Measurements from ENCODE around the gene RBM20. TPM values are rescaled to one million over a fixed set of nuclear protein-coding genes. Genes with fewer than 3 reads are reported as not detected.
A peak's percentile ranks its signal among the peaks of the same experiment; 100 is the strongest.
"Not testable (repeated sequence)": the region's sequence is repeated elsewhere in the genome, so short reads cannot be mapped to it uniquely, and the experiment has no call there.

The RBM20 gene
- total RNA-seq, 2 donors from 2014 or later: 0.06 to 0.20 TPM

DNA sequence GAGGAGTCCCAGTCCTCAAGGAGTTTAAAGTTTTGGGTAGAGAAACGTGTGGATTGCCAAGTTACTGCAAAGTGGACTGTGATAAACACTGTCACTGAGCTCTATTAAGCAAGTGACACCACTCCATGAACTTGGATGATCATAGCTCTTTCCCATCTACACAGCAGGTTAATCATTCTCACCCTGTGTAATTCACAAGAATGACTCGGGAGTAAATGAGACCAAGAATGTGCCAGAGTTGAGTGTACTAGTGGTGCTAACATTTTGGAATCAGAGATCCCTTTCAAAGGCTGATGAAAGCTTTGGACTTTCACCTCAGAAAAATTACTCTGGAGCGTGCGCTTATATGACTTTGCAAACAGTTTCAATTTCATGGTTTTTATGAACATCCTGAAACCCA lies 80.8 kb downstream of the RBM20 start:
- H3K9me3 Mint-ChIP-seq: no peaks in the 10 kb centered on the region
- no peak for DNase-seq (ENCODE audit: low spot score in 2 of 2)
- no peaks in the 10 kb centered on the region for H3K36me3 Mint-ChIP-seq
- H3K27ac Mint-ChIP-seq: no peak overlapping the region
- peak; percentile 16 to 37 for ATAC-seq

DNA sequence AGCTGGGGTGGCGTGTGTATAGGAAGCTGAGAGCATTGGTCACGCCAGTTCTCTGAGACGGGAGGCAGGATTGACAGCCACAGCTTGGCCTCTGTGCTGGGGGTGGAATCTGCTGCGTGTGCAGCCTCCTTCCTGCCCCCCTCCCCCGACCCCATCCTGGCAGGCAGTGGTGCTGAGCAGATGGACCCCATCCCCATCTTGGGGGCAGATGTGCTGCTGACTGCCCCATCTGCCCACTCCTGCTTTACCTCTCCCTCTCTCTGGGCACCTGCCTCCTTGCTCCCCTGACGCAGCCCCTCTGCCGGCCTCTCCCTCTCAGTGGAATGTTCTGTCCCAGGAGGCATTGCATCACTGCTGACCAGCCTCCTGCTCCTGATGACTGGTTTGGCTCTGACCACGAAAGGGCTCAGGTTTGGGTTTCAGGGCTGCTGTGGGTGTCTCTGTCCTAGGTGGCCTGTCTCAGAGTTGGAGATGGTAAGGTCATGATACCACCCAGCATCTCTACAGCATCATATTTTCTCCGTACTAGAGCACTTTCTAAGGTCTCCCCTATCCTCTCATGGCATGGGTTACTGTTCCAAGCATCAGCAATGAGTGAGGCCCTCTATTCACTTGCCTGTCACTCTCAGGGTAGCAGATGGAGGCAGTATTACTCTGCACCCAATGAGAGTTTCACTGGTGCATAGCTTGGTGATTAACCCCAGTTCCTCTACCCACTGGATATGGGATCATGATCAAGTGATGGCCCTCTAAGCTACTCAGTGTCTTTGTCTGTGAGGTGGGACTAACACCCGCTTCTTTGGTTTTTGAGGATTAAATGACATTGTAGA lies 81.9 kb downstream of the RBM20 start:
- no peak overlapping the region for H3K27ac Mint-ChIP-seq
- DNase-seq (ENCODE audit: low spot score in 2 of 2) (no peak), ATAC-seq (peak in 1 of 2 donors; percentile 28)
- no peaks in the 10 kb centered on the region for H3K9me3 Mint-ChIP-seq
- no peaks in the 10 kb centered on the region for H3K36me3 Mint-ChIP-seq

- not testable (repeated sequence) for H3K27ac Mint-ChIP-seq; H3K36me3 Mint-ChIP-seq; H3K9me3 Mint-ChIP-seq; DNase-seq (ENCODE audit: low spot score in 2 of 2); ATAC-seq
These were observed 83.6 kb downstream of the RBM20 start for GRCh38 chr10:110727785-110728184.

DNA sequence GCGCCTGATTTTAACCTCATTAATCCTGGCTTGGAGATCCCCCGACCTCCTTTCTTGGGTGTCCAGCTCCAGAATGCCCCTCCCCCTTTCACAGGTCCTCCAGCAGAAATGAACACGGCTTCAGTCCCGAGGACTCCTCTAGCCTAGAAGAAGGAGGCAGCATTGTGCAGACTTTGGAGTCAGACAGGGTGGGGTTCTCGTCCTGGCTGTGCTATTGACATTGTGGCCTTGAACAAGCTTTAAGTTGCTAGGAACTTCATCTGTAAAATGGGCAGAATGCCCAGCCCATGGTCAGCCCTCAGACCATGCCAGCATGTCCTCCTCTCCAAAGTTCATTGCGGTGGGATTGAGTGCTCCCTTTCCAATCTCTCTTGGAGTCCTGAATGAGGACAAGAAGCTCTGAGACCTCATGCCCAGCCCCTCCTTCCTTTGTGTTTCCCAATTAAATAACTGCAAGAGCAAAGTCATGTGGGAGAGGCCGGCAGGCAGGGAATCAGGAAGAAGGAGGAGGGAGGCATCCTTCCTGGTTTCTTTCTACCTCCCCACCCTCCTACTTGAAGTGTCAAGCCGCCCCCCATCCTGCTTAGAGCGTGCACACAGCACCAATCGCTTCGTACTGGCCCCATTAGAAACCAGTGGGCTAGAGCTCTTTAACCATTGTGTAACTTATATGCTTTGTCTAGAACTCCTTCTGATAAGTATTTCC lies 86.4 kb downstream of the RBM20 start:
- Mint-ChIP-seq H3K36me3 (no peaks in the 10 kb centered on the region), H3K9me3 (no peaks in the 10 kb centered on the region), H3K27ac (no peak overlapping the region)
- ATAC-seq (no peak), DNase-seq (ENCODE audit: low spot score in 2 of 2) (no peak)

DNA sequence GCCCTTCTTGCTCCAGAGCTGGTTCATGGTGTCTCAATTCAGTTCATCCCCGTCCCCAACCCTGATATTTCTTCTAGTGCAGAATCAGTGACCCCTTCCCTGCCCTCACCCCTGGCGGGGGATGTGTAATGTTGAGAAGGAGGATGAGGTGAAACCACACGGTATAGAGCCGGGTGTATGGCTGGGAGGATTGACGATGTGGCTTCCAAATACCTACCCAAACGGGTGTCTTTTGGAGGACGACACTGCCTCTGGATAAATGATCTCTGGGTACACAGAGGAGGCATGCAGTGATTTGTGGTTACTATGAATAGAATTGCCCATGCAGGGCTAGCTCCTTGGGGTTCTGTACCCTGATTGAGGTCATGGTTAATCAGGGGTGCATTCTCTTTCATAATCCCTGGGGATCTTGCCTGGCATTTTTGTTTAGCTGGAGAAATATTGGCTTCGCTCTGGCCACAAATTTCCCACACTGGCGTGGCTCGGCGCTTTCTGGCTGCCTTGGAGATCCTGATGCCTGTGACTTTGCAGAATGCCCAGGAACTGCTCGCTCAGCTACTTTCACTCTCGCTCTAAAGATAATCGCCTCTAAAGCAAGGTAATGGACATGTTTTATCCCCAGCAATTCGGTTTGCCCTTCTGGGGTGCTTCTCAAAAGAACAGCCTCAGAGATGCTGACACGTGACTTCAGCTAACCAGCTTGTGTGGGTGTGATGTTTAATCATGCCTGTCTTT lies 89.2 kb downstream of the RBM20 start:
- Mint-ChIP-seq H3K9me3 (no peaks in the 10 kb centered on the region), H3K27ac (peak overlapping the region in 1 of 2 donors; percentile 33), H3K36me3 (no peaks in the 10 kb centered on the region)
- ATAC-seq (peak in 1 of 2 donors; percentile 61), DNase-seq (ENCODE audit: low spot score in 2 of 2) (no peak)

DNA sequence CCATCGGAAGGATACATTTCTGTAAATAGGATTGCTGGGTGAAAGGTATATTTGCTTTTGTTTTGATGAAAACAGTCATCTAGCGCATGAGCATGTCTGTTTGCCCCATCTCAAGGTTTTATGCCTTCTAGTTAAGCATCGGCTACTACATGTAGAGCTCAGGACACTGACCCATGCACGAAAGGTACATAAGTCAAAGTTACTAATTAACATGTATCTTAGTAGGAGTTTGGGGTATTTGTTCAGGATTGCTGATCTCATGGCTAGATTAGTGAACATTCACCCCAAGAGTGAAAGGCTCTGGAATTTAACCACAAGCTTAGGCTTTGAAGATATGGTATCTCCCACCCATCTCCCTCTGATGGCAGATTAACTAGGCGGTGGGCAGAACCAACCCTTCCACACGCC lies 91.5 kb downstream of the RBM20 start:
- Mint-ChIP-seq H3K36me3 (no peaks in the 10 kb centered on the region), H3K27ac (no peak overlapping the region), H3K9me3 (no peaks in the 10 kb centered on the region)
- DNase-seq (ENCODE audit: low spot score in 2 of 2) (no peak), ATAC-seq (no peak)

GRCh38 chr10:110737886-110738634 lies 93.9 kb downstream of the RBM20 start:
- no peaks in the 10 kb centered on the region for H3K9me3 Mint-ChIP-seq
- ATAC-seq: no peak
- DNase-seq (ENCODE audit: low spot score in 2 of 2): no peak

DNA sequence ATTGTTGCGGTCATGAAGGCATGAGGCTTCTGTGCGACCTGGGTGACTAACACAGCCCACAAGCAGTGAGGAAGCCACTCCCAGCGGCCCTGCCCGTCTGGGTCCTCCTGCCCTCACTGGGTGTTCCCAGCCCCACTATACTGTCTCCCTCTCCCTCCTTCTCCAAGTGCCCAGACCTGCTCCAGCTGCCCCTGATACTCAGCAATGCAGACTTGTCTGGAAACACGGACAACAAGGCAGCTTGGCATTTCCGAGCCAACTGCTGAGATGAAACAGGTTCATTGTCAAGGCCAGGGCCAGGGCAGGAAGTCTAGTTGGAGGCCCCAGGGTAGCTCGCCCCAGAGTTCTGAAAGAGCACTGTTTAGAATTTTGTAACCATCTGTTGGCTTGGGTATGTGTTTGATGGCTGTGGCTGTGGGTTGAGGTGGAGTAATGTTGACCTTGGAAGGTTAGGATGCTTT lies 95.7 kb downstream of the RBM20 start:
- ATAC-seq (peak; percentile 76 to 91), DNase-seq (ENCODE audit: low spot score in 2 of 2) (peak in 1 of 2 donors; percentile 23)
- peak overlapping the region; percentile 7 to 58 for H3K27ac Mint-ChIP-seq
- H3K36me3 Mint-ChIP-seq: no peaks in the 10 kb centered on the region
- H3K9me3 Mint-ChIP-seq: no peaks in the 10 kb centered on the region

More at GRCh38 chr10:110737886-110738634, 93.9 kb downstream of the RBM20 start:
- H3K27ac Mint-ChIP-seq: no peak overlapping the region
- no peaks in the 10 kb centered on the region for H3K36me3 Mint-ChIP-seq

GRCh38 chr10:110742801-110743200 lies 98.7 kb downstream of the RBM20 start:
- ATAC-seq (no peak), DNase-seq (ENCODE audit: low spot score in 2 of 2) (no peak)
- peak overlapping the region in 1 of 2 donors; percentile 53 for H3K27ac Mint-ChIP-seq
- no peaks in the 10 kb centered on the region for H3K9me3 Mint-ChIP-seq
- H3K36me3 Mint-ChIP-seq: no peaks in the 10 kb centered on the region

- no peak overlapping the region for H3K27ac Mint-ChIP-seq
- no peak for DNase-seq (ENCODE audit: low spot score in 2 of 2)
- ATAC-seq: no peak
- peaks cover 6 to 19% of the 10 kb centered on the region in 2 donors for H3K36me3 Mint-ChIP-seq
- H3K9me3 Mint-ChIP-seq: peaks cover 6 to 17% of the 10 kb centered on the region in 2 donors
These were observed 100.6 kb downstream of the RBM20 start for GRCh38 chr10:110744782-110745181.

GRCh38 chr10:110746254-110746826 lies 102.2 kb downstream of the RBM20 start:
- H3K9me3 Mint-ChIP-seq: peaks cover 6 to 18% of the 10 kb centered on the region in 2 donors
- H3K27ac Mint-ChIP-seq: peak overlapping the region in 1 of 2 donors; percentile 78
- DNase-seq (ENCODE audit: low spot score in 2 of 2) (peak in 1 of 2 donors; percentile 53), ATAC-seq (peak in 1 of 2 donors; percentile 25)
- peaks cover 6 to 31% of the 10 kb centered on the region in 2 donors for H3K36me3 Mint-ChIP-seq

GRCh38 chr10:110746969-110747608 lies 103.0 kb downstream of the RBM20 start:
- peak overlapping the region; percentile 9 to 78 for H3K27ac Mint-ChIP-seq
- no peak for DNase-seq (ENCODE audit: low spot score in 2 of 2)
- ATAC-seq: peak in 1 of 2 donors; percentile 29

DNA sequence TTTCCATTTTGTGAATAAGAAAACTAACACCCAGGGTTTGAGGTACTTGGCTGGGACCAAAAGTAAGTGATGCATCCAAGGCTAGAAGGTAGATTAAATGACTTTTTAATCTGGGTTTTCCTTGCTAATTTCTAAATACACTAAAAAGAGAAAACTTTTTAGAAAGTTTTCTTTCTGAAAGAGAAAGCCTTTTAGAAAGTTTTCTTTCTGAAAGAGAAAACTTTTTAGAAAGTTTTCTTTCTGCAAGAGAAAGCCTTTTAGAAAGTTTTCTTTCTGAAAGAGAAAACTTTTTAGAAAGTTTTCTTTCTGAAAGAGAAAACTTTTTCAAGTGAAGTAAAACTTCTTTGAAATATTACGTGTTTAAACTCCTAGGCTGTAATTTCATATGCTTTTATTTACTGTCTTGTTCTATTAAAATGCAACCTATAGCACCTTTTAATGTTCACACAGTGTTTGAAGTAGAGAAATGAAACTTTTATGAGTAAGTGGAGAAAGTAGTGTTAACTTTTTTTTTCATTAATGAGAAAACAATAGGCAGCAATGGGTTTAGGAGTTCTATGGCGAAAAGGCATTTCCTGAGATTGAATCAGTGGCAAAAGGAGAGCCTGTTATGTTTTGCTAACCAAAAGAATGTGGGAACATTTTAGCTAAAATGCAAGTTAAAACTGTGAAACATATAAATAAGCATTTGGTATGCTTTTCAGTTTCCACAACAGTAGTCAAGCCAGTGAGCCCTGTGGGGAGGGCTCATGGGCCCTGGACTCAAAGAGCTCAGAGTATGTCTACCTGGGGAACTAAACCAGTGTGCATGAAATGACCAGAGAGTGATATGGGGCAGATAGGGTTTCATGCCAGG lies 103.7 kb downstream of the RBM20 start:
- peaks cover 6 to 18% of the 10 kb centered on the region in 2 donors for H3K9me3 Mint-ChIP-seq
- peaks cover 6 to 31% of the 10 kb centered on the region in 2 donors for H3K36me3 Mint-ChIP-seq
- ATAC-seq (peak; percentile 2 to 65), DNase-seq (ENCODE audit: low spot score in 2 of 2) (no peak)
- peak overlapping the region; percentile 78 to 90 for H3K27ac Mint-ChIP-seq

More at GRCh38 chr10:110746969-110747608, 103.0 kb downstream of the RBM20 start:
- Mint-ChIP-seq H3K9me3 (peaks cover 6 to 18% of the 10 kb centered on the region in 2 donors), H3K36me3 (peaks cover 6 to 31% of the 10 kb centered on the region in 2 donors)

DNA sequence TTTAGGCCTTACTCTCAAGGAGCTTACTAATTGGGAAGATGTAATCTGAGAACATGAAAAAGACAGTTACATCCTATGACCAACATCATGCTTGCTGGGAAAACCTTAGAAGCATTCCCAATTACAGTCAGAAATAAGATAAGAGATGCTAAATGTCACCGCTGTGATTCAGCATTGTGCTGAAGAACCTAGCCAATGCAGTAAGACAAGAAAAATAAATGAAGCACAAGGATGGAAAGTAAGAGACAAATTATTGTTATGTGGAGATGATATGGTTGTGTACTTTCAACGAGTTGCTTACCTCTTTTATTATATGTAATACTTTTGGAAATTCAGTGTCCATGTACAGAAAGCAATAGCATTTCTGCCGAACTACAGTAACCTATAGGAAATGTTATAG lies 104.8 kb downstream of the RBM20 start:
- peaks cover 6 to 31% of the 10 kb centered on the region in 2 donors for H3K36me3 Mint-ChIP-seq
- H3K27ac Mint-ChIP-seq: peak overlapping the region in 1 of 2 donors; percentile 78

More for the DNA sequence above, 104.8 kb downstream of the RBM20 start:
- ATAC-seq (no peak), DNase-seq (ENCODE audit: low spot score in 2 of 2) (no peak)
- H3K9me3 Mint-ChIP-seq: peaks cover 6 to 18% of the 10 kb centered on the region in 2 donors

Data from activated naive CD4-positive, alpha-beta T cell treated with anti-CD3 and anti-CD28 coated beads, Interleukin-2, amount 50 U/mL, for 72 hours (primary cell).